BE2C (cell line): Measurements from ENCODE around the gene SMIM10L2A.
A peak's percentile ranks its signal among the peaks of the same experiment; 100 is the strongest.

ENCODE experiments used
- DNase-seq: peaks from one replicate; pipeline ENCODE4 v3.0.0-alpha.2; 2020
- H3K27me3 ChIP-seq: fragments of 250-450 bp; sonication (Bioruptor Pico); 2 replicates; pipeline ENCODE4 v1.5.1; 2020; ENCODE audit warnings: mild to moderate bottlenecking
- H3K36me3 ChIP-seq: fragments of 250-450 bp; sonication (Bioruptor Pico); 2 replicates; pipeline ENCODE4 v1.5.1; 2020; ENCODE audit warnings: mild to moderate bottlenecking
- H3K4me1 ChIP-seq: fragments of 250-450 bp; sonication (Bioruptor Pico); 2 replicates; pipeline ENCODE4 v1.5.1; 2020
- H3K4me3 ChIP-seq: 2 replicates; pipeline ENCODE4 v1.5.1; 2011; ENCODE audit warnings: low read depth, low read length
- H3K9me3 ChIP-seq: fragments of 250-450 bp; sonication (Bioruptor Pico); 2 replicates; pipeline ENCODE4 v1.5.1; 2020
- CTCF ChIP-seq: IDR thresholded peaks from 2 replicates; pipeline ENCODE4 v1.5.1; 2012; ENCODE audit warnings: mild to moderate bottlenecking, low read depth, low read length

The SMIM10L2A gene

DNA sequence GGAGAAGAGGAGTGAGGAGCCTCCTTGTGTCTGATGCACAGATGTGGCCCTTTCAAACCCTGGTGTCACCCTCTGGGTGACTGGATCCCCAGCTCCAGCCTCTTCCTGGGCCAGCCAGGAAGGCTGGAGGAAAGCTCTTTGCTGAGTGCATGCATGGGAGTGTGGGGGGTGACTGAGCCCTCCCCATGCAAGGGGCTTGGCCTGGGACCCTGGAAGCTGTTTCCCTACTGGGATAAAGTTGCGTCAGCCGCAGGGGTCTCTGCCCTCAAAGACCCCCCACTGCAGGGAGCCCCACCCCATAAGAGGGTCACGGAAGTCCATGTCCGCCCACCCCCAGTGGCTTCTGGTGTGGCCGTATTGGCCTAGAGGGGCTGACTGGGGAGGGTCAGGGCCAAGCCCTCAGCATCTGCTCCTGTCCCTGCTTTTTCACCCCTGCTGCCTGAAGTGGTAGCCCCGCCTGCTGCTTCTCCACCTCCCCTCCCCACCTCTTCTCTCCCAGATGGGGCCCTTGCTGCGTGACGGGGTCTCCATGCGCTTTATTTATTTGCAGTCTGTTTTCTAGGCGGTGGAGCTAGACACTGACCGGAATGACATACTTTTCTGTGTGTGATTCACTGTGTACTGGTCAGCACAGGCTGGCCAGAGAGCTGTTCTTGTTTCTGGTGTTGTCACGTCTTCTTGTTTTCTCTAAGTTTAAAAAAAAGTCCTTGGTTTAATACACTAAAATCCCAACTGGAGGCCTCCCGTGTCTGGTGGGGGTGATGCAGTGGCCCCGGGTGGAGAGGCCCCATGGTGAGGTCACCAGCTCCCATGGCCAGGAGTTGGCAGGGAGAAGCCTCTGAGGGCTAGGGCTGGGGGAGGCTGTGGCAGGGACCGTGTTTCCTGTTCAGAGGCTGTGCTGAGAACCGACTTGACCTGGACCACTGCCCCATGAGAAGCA lies 3.6 kb downstream of the SMIM10L2A start:
- Histone ChIP-seq H3K27me3 (no peaks in the 10 kb centered on the region), H3K4me1 (no peaks in the 10 kb centered on the region), H3K36me3 (no peaks in the 10 kb centered on the region), H3K4me3 (no peak overlapping the region), H3K9me3 (no peaks in the 10 kb centered on the region)
- no peak for DNase-seq
- TF ChIP-seq CTCF = no peak

GRCh38 chrX:135429429-135429828 lies 7.7 kb downstream of the SMIM10L2A start:
- H3K9me3 ChIP-seq = no peaks in the 10 kb centered on the region
- H3K27me3 ChIP-seq = no peaks in the 10 kb centered on the region
- H3K36me3 ChIP-seq = no peaks in the 10 kb centered on the region
- H3K4me3 ChIP-seq = no peak overlapping the region
- H3K4me1 ChIP-seq = no peaks in the 10 kb centered on the region
- no peak for DNase-seq
- TF ChIP-seq CTCF = no peak

GRCh38 chrX:135431886-135432285 lies 10.1 kb downstream of the SMIM10L2A start:
- H3K9me3 ChIP-seq = no peaks in the 10 kb centered on the region
- no peaks in the 10 kb centered on the region for H3K27me3 ChIP-seq
- TF ChIP-seq CTCF = no peak
- no peaks in the 10 kb centered on the region for H3K36me3 ChIP-seq
- no peaks in the 10 kb centered on the region for H3K4me1 ChIP-seq
- H3K4me3 ChIP-seq = no peak overlapping the region
- no peak for DNase-seq

DNA sequence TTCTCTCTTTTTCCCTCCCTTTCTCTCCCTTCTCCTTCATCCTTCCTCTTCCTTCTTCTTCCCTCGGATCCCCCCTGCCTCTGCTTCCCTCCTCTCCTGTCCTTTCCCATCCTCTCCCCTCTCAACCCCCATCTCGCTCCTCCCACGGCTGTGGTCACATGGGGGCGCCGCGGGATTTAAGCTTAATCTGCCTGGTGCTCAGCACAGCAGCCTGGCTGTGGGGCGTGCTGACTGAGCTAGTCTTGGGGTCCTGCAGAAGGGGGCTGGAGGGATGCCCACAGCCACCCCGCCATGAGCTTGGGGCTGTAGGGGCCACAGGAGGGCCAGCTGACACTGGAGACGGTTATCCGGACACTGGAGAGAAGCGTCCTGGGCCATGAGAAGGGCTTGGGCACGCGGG lies 10.7 kb downstream of the SMIM10L2A start:
- Histone ChIP-seq H3K27me3 (no peaks in the 10 kb centered on the region), H3K36me3 (no peaks in the 10 kb centered on the region), H3K4me3 (peak overlapping the region; percentile 26), H3K4me1 (no peaks in the 10 kb centered on the region), H3K9me3 (no peaks in the 10 kb centered on the region)
- no peak for TF ChIP-seq CTCF
- DNase-seq = no peak

DNA sequence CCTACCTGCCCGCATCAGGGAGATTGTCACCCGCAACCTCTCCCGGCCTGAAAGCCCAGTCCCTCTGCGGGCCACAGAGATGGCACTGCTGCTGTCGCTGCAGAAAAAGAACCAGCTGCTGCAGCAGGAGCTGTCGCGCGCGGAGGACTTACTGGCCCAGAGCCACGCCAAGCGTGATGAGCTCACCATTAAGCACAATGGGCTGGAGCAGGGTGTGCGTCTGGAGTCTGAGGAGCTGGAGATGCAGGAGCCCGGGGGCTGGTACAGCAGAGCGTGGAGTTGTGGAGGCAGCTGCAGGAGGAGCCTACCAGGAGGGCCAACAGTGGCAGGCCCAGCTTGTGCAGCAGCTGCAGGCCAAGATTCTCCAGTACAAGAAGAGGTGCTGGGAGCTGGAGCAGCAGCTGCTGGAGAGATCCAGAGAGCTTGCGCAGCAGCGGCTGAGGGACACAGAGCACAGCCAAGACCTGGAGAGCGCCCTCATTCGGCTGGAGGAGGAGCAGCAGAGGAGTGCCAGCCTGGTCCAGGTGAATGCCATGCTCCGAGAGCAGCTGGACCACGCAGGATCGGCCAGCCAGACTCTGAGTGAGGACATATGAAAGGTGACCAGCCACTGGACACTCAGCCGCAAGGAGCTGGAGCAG lies 11.3 kb downstream of the SMIM10L2A start:
- peak overlapping the region; percentile 26 for H3K4me3 ChIP-seq
- DNase-seq = peak; percentile 58
- no peaks in the 10 kb centered on the region for H3K36me3 ChIP-seq
- no peaks in the 10 kb centered on the region for H3K9me3 ChIP-seq
- H3K4me1 ChIP-seq = no peaks in the 10 kb centered on the region
- TF ChIP-seq CTCF = peak; percentile 4; the same call in 1 of the 2 replicates
- no peaks in the 10 kb centered on the region for H3K27me3 ChIP-seq
